ENCODE measurements around the gene MED28. TPM values are rescaled to one million over a fixed set of nuclear protein-coding genes. Genes with fewer than 3 reads are reported as not detected.

The MED28 gene
- polyA plus RNA-seq, 1 donor from 2014 or later: 33.7 TPM

DNA sequence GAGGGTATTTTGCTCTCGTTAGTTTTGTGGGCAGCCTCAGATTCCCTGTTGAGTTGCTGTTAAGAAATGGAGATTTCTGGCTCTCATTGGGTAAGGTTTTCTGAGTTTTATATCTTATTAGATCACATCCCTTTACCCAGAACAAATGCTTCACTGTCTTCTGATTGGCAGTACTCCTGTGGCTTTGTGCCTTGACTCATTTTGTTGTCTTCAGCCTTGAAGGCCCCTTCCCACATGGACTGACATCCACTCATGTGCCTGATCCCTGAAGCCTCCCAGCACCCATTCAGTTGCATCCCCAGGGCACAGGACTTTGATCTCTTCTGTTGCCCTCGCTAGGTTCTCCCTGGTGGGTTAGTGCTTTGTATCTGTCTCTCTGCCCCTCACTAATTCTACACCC lies 10.4 kb downstream of the MED28 start:
- no peak overlapping the region for H3K4me2 ChIP-seq (ENCODE audit: low read length)
- no peaks in the 10 kb centered on the region for H4K20me1 ChIP-seq (ENCODE audit: insufficient read depth)
- no peaks in the 10 kb centered on the region for H3F3A ChIP-seq (ENCODE audit: insufficient read depth, low read length, poor library complexity, severe bottlenecking)
- peaks cover 7% of the 10 kb centered on the region for H3K36me3 ChIP-seq (ENCODE audit: insufficient read depth, low read length)
- peaks cover 6% of the 10 kb centered on the region for H3K79me2 ChIP-seq (replicated peaks; ENCODE audit: insufficient read depth, low read length)
- no peak overlapping the region for H2AFZ ChIP-seq (ENCODE audit: low read depth, low read length)
- no peaks in the 10 kb centered on the region for H3K9me2 ChIP-seq (ENCODE audit: insufficient read depth, low read length)
- TF ChIP-seq EZH2 (IDR thresholded peaks at IDR 0.05; ENCODE audit: borderline replicate concordance, insufficient read depth, low read length, poor library complexity, severe bottlenecking) (no peak), RAD21 (conservative IDR thresholded peaks at IDR 0.05) (no peak), SMC3 (conservative IDR thresholded peaks at IDR 0.05; ENCODE audit: poor library complexity) (no peak), MXI1 (conservative IDR thresholded peaks at IDR 0.05; ENCODE audit: poor library complexity, severe bottlenecking) (no peak), EP300 (conservative IDR thresholded peaks at IDR 0.05; ENCODE audit: poor library complexity, severe bottlenecking) (no peak), TAF1 (IDR thresholded peaks at IDR 0.05; ENCODE audit: low read depth) (no peak)
- TF ChIP-seq, protein P1, sequence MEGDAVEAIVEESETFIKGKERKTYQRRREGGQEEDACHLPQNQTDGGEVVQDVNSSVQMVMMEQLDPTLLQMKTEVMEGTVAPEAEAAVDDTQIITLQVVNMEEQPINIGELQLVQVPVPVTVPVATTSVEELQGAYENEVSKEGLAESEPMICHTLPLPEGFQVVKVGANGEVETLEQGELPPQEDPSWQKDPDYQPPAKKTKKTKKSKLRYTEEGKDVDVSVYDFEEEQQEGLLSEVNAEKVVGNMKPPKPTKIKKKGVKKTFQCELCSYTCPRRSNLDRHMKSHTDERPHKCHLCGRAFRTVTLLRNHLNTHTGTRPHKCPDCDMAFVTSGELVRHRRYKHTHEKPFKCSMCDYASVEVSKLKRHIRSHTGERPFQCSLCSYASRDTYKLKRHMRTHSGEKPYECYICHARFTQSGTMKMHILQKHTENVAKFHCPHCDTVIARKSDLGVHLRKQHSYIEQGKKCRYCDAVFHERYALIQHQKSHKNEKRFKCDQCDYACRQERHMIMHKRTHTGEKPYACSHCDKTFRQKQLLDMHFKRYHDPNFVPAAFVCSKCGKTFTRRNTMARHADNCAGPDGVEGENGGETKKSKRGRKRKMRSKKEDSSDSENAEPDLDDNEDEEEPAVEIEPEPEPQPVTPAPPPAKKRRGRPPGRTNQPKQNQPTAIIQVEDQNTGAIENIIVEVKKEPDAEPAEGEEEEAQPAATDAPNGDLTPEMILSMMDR (IDR thresholded peaks at IDR 0.05; ENCODE audit: poor library complexity, severe bottlenecking): no peak
- H3K27me3 ChIP-seq (ENCODE audit: insufficient read depth, low read depth, low read length): no peaks in the 10 kb centered on the region
- no peak overlapping the region for H3K4me3 ChIP-seq (ENCODE audit: low read length)
- no peak overlapping the region for H3K9ac ChIP-seq (ENCODE audit: low read length)
- H3K9me3 ChIP-seq (ENCODE audit: low read length): no peaks in the 10 kb centered on the region
- H3K27ac ChIP-seq (ENCODE audit: low read length): no peak overlapping the region

DNA sequence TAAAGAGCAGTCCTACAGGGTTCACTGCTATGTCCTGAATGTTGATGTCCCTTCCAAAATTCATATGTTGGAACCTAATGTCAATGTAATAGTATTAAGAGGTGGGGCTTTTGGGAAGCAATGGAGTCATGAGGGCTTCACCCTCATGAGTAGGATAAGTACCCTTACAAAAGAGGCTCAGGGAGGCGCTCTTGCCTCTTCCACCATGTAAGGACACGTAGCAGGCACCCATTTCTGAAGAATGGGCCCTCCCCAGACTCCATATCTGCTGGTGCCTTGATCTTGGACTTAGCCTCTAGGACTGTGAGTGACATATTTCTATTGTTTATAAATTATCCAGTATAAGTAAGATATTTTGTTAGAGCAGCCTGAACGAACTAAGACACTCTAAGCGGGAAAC lies 15.8 kb downstream of the MED28 start:
- Histone ChIP-seq H3K9me2 (ENCODE audit: insufficient read depth, low read length) (no peaks in the 10 kb centered on the region), H3K4me2 (ENCODE audit: low read length) (no peak overlapping the region), H3K27ac (ENCODE audit: low read length) (no peak overlapping the region), H3K79me2 (replicated peaks; ENCODE audit: insufficient read depth, low read length) (no peaks in the 10 kb centered on the region), H2AFZ (ENCODE audit: low read depth, low read length) (no peak overlapping the region), H4K20me1 (ENCODE audit: insufficient read depth) (no peaks in the 10 kb centered on the region), H3K4me3 (ENCODE audit: low read length) (no peak overlapping the region), H3F3A (ENCODE audit: insufficient read depth, low read length, poor library complexity, severe bottlenecking) (no peaks in the 10 kb centered on the region), H3K36me3 (ENCODE audit: insufficient read depth, low read length) (no peaks in the 10 kb centered on the region), H3K9me3 (ENCODE audit: low read length) (no peaks in the 10 kb centered on the region), H3K9ac (ENCODE audit: low read length) (no peak overlapping the region), H3K27me3 (ENCODE audit: insufficient read depth, low read depth, low read length) (no peaks in the 10 kb centered on the region)
- TF ChIP-seq RAD21 (conservative IDR thresholded peaks at IDR 0.05) (no peak), POLR2AphosphoS5 (IDR thresholded peaks at IDR 0.05) (no peak), EZH2 (IDR thresholded peaks at IDR 0.05; ENCODE audit: borderline replicate concordance, insufficient read depth, low read length, poor library complexity, severe bottlenecking) (no peak), EP300 (conservative IDR thresholded peaks at IDR 0.05; ENCODE audit: poor library complexity, severe bottlenecking) (no peak), TAF1 (IDR thresholded peaks at IDR 0.05; ENCODE audit: low read depth) (no peak), MXI1 (conservative IDR thresholded peaks at IDR 0.05; ENCODE audit: poor library complexity, severe bottlenecking) (no peak), SMC3 (conservative IDR thresholded peaks at IDR 0.05; ENCODE audit: poor library complexity) (no peak)
- TF ChIP-seq, protein P2, sequence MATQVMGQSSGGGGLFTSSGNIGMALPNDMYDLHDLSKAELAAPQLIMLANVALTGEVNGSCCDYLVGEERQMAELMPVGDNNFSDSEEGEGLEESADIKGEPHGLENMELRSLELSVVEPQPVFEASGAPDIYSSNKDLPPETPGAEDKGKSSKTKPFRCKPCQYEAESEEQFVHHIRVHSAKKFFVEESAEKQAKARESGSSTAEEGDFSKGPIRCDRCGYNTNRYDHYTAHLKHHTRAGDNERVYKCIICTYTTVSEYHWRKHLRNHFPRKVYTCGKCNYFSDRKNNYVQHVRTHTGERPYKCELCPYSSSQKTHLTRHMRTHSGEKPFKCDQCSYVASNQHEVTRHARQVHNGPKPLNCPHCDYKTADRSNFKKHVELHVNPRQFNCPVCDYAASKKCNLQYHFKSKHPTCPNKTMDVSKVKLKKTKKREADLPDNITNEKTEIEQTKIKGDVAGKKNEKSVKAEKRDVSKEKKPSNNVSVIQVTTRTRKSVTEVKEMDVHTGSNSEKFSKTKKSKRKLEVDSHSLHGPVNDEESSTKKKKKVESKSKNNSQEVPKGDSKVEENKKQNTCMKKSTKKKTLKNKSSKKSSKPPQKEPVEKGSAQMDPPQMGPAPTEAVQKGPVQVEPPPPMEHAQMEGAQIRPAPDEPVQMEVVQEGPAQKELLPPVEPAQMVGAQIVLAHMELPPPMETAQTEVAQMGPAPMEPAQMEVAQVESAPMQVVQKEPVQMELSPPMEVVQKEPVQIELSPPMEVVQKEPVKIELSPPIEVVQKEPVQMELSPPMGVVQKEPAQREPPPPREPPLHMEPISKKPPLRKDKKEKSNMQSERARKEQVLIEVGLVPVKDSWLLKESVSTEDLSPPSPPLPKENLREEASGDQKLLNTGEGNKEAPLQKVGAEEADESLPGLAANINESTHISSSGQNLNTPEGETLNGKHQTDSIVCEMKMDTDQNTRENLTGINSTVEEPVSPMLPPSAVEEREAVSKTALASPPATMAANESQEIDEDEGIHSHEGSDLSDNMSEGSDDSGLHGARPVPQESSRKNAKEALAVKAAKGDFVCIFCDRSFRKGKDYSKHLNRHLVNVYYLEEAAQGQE (IDR thresholded peaks at IDR 0.05; ENCODE audit: borderline replicate concordance): no peak
- TF ChIP-seq, protein P1 (IDR thresholded peaks at IDR 0.05; ENCODE audit: poor library complexity, severe bottlenecking): no peak
